HCT116 (cell line): ENCODE measurements around the gene RIPOR1.

Experiments
- CEBPB ChIP-seq: IDR thresholded peaks from 2 replicates; pipeline ENCODE4 v1.6.1; 2012; ENCODE audit warnings: low read depth
- ELF1 ChIP-seq: IDR thresholded peaks from 2 replicates; pipeline ENCODE4 v1.6.1; 2012; ENCODE audit warnings: low read depth, borderline replicate concordance
- EZH2 ChIP-seq: fragments of 200-600 bp; sonication (generic); IDR thresholded peaks from 2 replicates; pipeline ENCODE4 v1.6.1; 2017; ENCODE audit warnings: antibody characterized with exemption, mixed run types
- EZH2phosphoT487 ChIP-seq: fragments of 200-600 bp; IDR thresholded peaks from 2 replicates; pipeline ENCODE4 v1.6.1; 2018; ENCODE audit warnings: antibody characterized with exemption, borderline replicate concordance
- POLR2A ChIP-seq: IDR thresholded peaks from 2 replicates; pipeline ENCODE4 v1.7.0; 2011; ENCODE audit warnings: borderline replicate concordance; ENCODE audit not compliant: insufficient read depth, insufficient read length; ENCODE audit errors: extremely low read depth
- SIN3A ChIP-seq: IDR thresholded peaks from 2 replicates; pipeline ENCODE4 v1.6.1; 2012; ENCODE audit warnings: low read depth
- TCF7L2 ChIP-seq: IDR thresholded peaks from 2 replicates; pipeline ENCODE4 v1.7.0; 2011; ENCODE audit warnings: borderline replicate concordance, inconsistent platforms; ENCODE audit not compliant: insufficient read depth, insufficient read length; ENCODE audit errors: extremely low read depth
- YY1 ChIP-seq: IDR thresholded peaks from 2 replicates; pipeline ENCODE4 v1.6.1; 2011; ENCODE audit warnings: low read length, low read depth, moderate library complexity, mild to moderate bottlenecking; ENCODE audit not compliant: insufficient replicate concordance; ENCODE audit errors: extremely low read depth
- ZFX ChIP-seq: fragments of 450-650 bp; IDR thresholded peaks from 2 replicates; pipeline ENCODE4 v1.6.1; 2017
- TF ChIP-seq, protein P1 (sequence below), 3 experiments: fragments of 200-600 bp in 1 of 3; sonication (generic) in 1 of 3; IDR thresholded peaks in 2 of 3; conservative IDR thresholded peaks in 1 of 3; 2 replicates each; pipeline ENCODE4 v1.5.1; 2012 to 2017; ENCODE audit warnings: low read depth in 2 of 3, low read length in 2 of 3, antibody characterized with exemption in 1 of 3, borderline replicate concordance in 1 of 3, control low read depth in 1 of 3, mild to moderate bottlenecking in 1 of 3, mixed read lengths in 1 of 3, mixed run types in 1 of 3, moderate library complexity in 1 of 3; ENCODE audit not compliant: insufficient read depth in 1 of 3
- TF ChIP-seq, protein P2 (sequence below): IDR thresholded peaks from 2 replicates; pipeline ENCODE4 v1.6.1; 2012; ENCODE audit warnings: low read depth
- TF ChIP-seq, protein P3 (sequence below): IDR thresholded peaks from 2 replicates; pipeline ENCODE4 v1.6.1; 2012
- TF ChIP-seq, protein P4 (sequence below): IDR thresholded peaks from 2 replicates; pipeline ENCODE4 v1.6.1; 2012

DNA sequence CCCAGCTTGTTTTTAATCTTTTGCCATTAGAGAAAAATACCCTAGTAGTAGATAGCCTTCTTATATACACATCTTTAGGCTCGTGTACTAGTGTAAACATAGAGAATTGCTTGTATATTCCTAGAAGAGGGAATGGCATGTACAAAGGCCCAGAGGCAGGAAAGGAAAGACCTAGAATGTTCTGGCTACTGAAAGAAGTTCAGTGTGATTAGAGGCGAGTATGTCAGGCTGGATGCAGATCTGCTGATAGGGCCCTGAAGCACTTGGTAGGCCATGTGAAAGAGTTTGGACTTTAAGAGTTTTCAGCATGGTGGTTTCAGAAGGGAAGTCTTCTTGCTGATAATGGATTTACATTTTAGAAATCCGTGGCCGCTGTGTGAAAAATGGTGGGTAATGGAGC is 51.1 kb downstream of the RIPOR1 start:
- TF ChIP-seq, protein P1, sequence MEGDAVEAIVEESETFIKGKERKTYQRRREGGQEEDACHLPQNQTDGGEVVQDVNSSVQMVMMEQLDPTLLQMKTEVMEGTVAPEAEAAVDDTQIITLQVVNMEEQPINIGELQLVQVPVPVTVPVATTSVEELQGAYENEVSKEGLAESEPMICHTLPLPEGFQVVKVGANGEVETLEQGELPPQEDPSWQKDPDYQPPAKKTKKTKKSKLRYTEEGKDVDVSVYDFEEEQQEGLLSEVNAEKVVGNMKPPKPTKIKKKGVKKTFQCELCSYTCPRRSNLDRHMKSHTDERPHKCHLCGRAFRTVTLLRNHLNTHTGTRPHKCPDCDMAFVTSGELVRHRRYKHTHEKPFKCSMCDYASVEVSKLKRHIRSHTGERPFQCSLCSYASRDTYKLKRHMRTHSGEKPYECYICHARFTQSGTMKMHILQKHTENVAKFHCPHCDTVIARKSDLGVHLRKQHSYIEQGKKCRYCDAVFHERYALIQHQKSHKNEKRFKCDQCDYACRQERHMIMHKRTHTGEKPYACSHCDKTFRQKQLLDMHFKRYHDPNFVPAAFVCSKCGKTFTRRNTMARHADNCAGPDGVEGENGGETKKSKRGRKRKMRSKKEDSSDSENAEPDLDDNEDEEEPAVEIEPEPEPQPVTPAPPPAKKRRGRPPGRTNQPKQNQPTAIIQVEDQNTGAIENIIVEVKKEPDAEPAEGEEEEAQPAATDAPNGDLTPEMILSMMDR (IDR thresholded peaks at IDR 0.05 in 2 of 3, conservative IDR thresholded peaks at IDR 0.05 in 1 of 3; ENCODE audit: borderline replicate concordance in 1 of 3, insufficient read depth in 1 of 3, low read depth in 2 of 3, low read length in 2 of 3) = no peak
- TF ChIP-seq POLR2A (no peak), EZH2 (no peak), ELF1 (no peak), CEBPB (no peak), TCF7L2 (no peak), EZH2phosphoT487 (no peak), SIN3A (no peak), YY1 (no peak), ZFX (no peak)
- TF ChIP-seq, protein P2, sequence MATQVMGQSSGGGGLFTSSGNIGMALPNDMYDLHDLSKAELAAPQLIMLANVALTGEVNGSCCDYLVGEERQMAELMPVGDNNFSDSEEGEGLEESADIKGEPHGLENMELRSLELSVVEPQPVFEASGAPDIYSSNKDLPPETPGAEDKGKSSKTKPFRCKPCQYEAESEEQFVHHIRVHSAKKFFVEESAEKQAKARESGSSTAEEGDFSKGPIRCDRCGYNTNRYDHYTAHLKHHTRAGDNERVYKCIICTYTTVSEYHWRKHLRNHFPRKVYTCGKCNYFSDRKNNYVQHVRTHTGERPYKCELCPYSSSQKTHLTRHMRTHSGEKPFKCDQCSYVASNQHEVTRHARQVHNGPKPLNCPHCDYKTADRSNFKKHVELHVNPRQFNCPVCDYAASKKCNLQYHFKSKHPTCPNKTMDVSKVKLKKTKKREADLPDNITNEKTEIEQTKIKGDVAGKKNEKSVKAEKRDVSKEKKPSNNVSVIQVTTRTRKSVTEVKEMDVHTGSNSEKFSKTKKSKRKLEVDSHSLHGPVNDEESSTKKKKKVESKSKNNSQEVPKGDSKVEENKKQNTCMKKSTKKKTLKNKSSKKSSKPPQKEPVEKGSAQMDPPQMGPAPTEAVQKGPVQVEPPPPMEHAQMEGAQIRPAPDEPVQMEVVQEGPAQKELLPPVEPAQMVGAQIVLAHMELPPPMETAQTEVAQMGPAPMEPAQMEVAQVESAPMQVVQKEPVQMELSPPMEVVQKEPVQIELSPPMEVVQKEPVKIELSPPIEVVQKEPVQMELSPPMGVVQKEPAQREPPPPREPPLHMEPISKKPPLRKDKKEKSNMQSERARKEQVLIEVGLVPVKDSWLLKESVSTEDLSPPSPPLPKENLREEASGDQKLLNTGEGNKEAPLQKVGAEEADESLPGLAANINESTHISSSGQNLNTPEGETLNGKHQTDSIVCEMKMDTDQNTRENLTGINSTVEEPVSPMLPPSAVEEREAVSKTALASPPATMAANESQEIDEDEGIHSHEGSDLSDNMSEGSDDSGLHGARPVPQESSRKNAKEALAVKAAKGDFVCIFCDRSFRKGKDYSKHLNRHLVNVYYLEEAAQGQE = no peak
- TF ChIP-seq, protein P3, sequence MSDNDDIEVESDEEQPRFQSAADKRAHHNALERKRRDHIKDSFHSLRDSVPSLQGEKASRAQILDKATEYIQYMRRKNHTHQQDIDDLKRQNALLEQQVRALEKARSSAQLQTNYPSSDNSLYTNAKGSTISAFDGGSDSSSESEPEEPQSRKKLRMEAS = no peak
- TF ChIP-seq, protein P4, sequence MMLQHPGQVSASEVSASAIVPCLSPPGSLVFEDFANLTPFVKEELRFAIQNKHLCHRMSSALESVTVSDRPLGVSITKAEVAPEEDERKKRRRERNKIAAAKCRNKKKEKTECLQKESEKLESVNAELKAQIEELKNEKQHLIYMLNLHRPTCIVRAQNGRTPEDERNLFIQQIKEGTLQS = no peak
